Heart left ventricle (tissue), 16 donors: Measurements from ENCODE around the gene RFX3. TPM values are rescaled to one million over a fixed set of nuclear protein-coding genes. Genes with fewer than 3 reads are reported as not detected.

Source experiments
- ATAC-seq, 4 donors: fragments of 200-7000 bp; cut with Tn5 transposase; one replicate each; pipeline ENCODE4 v1.9.1; 2020 to 2022; ENCODE audit warnings: moderate library complexity in 4 of 4, mild to moderate bottlenecking in 3 of 4, moderate number of reproducible peaks in 1 of 4
- DNase-seq, 5 donors: peaks; one replicate each; pipeline ENCODE4 v3.0.0-alpha.2; 2020
- H3K27ac ChIP-seq, 12 donors: fragments of 200-600 bp; sonication (generic) in 4 of 12; one replicate each; pipeline versions ENCODE4 v1.5.0 to v1.8.0; 2016 to 2022; ENCODE audit warnings: mild to moderate bottlenecking in 2 of 12
- H3K27me3 ChIP-seq, 9 donors: fragments of 200-600 bp; sonication (generic) in 2 of 9; one replicate each; pipeline versions ENCODE4 v1.5.1 to v1.8.0; 2016 to 2022; ENCODE audit warnings: mild to moderate bottlenecking in 3 of 9
- H3K36me3 ChIP-seq, 9 donors: fragments of 200-600 bp; sonication (generic) in 2 of 9; one replicate each; pipeline versions ENCODE4 v1.5.0 to v1.8.0; 2018 to 2022; ENCODE audit warnings: mild to moderate bottlenecking in 2 of 9
- H3K4me1 ChIP-seq, 12 donors: fragments of 200-600 bp; sonication (generic) in 4 of 12; one replicate each; pipeline versions ENCODE4 v1.5.0 to v1.8.0; 2016 to 2022; ENCODE audit warnings: mild to moderate bottlenecking in 3 of 12
- H3K4me3 ChIP-seq, 12 donors: fragments of 200-600 bp; sonication (generic) in 4 of 12; one replicate each; pipeline versions ENCODE4 v1.5.0 to v1.8.0; 2017 to 2022; ENCODE audit warnings: mild to moderate bottlenecking in 9 of 12, moderate library complexity in 4 of 12
- H3K9me3 ChIP-seq, 12 donors: fragments of 200-600 bp; sonication (generic) in 4 of 12; one replicate each; pipeline versions ENCODE4 v1.5.0 to v1.8.0; 2016 to 2022; ENCODE audit warnings: mild to moderate bottlenecking in 1 of 12
- CTCF ChIP-seq, 12 donors: fragments of 200-600 bp; sonication (generic) in 4 of 12; IDR thresholded peaks; one replicate each; pipeline versions ENCODE4 v1.5.0 to v1.8.0; 2018 to 2022; ENCODE audit warnings: antibody characterized with exemption in 12 of 12, mild to moderate bottlenecking in 5 of 12
- POLR2A ChIP-seq, 2 donors: fragments of 450-650 bp; IDR thresholded peaks; one replicate each; pipeline ENCODE4 v1.6.1; 2017; ENCODE audit warnings: antibody characterized with exemption in 2 of 2, mild to moderate bottlenecking in 2 of 2, moderate library complexity in 2 of 2
- WGBS, 4 donors: extraction: QIAGEN DNeasy Blood & Tissue Kit in 2 of 4; methylation state at CpG; one replicate each; pipeline versions ENCODE4 v1.1.5 to v1.1.7; 2013 to 2018; 5-methylcytosine and 5-hydroxymethylcytosine counted together
- intact Hi-C, 10 donors: fragments of 100-400 bp; cut with DNase I; formaldehyde crosslinking; loops; one replicate each; pipeline versions ENCODE4 v1.11.1 to v1.14.2; 2022
- polyA plus RNA-seq, 2 donors: library from polyadenylated mRNA; stranded (reverse); fragments of 200-250 nt; gene quantifications; one replicate each; pipeline ENCODE4 v1.2.3, GENCODE V29; 2013
- total RNA-seq, 9 donors: library from RNA; depleted of rRNA in 2 of 9; stranded (reverse); fragments of >200 nt in 2 of 9; fragmentation: NEBNext Ultra II Directional in 3 of 9; extraction: Animal tissue kit (Norgen Biotek cat#: 25700) in 3 of 9; gene quantifications; one replicate each; pipeline versions ENCODE4 v1.1.0 to v1.2.4, GENCODE V29; 2016 to 2023
- donor health status: ischemic (EF 13 %, LVEDD 7.1; RV severe dilation, severe dysfunction).
- donor health status: healthy with polysubstance abuse.
- donor health status: DM: no; HTN: yes; CAD: no.
- donor health status: DM: no; HTN: no; CAD: no.
- donor health status: ischemic (EF 25% LVEDD 6.9; RV normal size, moderate dysfunction).
- donor health status: ischemic (EF 25% LVEDD 5.7; RV mildly dilated, moderate dysfunction).
- donor health status: healthy.
- donor health status: DM: yes; HTN: yes; CAD: no.
- donor health status: ischemic (EF 35%, LVEDD 5.7; RV mildly dilated, moderate dysfunction).
- donor health status: nonischemic (EF 11% LVEDD 7.7; RV severe dilation, severe dysfunction).
- donor health status: DM: yes; HTN: yes; CAD: no.
- donor health status: PGD.
- donor health status: ischemic (EF 29% LVEDD 5.4; RV normal size, mild dysfunction).
- donor health status: nonischemic (EF 23%, LVEDD 6.1; RV moderate dilation, normal function).

The RFX3 gene
- total and polyA plus RNA-seq, 11 donors: 0.80 to 8.3 (median 2.9) TPM

GRCh38 chr9:3371842-3372241 lies 154.0 kb downstream of the RFX3 start:
- intact Hi-C loops: no loop called here
- Histone ChIP-seq H3K27ac (no peak overlapping the region), H3K4me3 (no peak overlapping the region), H3K27me3 (no peaks in the 10 kb centered on the region), H3K9me3 (no peaks in the 10 kb centered on the region), H3K36me3 (no peaks in the 10 kb centered on the region), H3K4me1 (peaks cover 0 to 18% (median 1%) of the 10 kb centered on the region in 12 donors)
- 93 to 94% (median 93%) methylated on average over 2 of the region's 2 CpGs for WGBS, 4 donors
- DNase-seq: no peak
- TF ChIP-seq CTCF (IDR thresholded peaks at IDR 0.05) (no peak), POLR2A (IDR thresholded peaks at IDR 0.05) (no peak)
- ATAC-seq: no peak

DNA sequence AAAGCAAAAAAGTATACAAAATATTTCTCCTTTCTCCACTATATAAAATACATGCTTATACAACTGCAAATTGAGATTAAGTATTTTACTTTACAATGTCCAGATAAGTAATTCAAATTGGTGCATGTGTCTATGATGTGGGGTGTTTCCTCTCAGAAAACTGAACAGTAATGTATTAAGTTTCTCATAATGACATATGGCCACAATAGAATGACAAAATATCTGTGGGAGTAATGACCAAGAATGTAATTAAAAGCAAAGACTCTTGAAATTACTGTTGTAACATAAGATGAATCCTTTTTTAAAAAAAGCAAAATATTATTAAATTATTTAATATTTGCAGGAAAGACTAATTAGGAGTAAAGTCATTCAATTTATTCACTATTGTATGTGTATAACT lies 155.1 kb downstream of the RFX3 start:
- Histone ChIP-seq H3K9me3 (no peaks in the 10 kb centered on the region), H3K4me3 (no peak overlapping the region), H3K36me3 (no peaks in the 10 kb centered on the region), H3K4me1 (peaks cover 0 to 18% (median 1%) of the 10 kb centered on the region in 12 donors), H3K27ac (no peak overlapping the region), H3K27me3 (no peaks in the 10 kb centered on the region)
- intact Hi-C loops: no loop called here
- no peak for ATAC-seq
- DNase-seq: no peak
- TF ChIP-seq POLR2A (IDR thresholded peaks at IDR 0.05) (no peak), CTCF (IDR thresholded peaks at IDR 0.05) (no peak)

- intact Hi-C loops: no loop called here
- TF ChIP-seq CTCF (IDR thresholded peaks at IDR 0.05) (no peak), POLR2A (IDR thresholded peaks at IDR 0.05) (no peak)
- 73 to 93% (median 89%) methylated on average over 2 of the region's 2 CpGs for WGBS, 4 donors
- H3K27me3 ChIP-seq: no peaks in the 10 kb centered on the region
- H3K9me3 ChIP-seq: no peaks in the 10 kb centered on the region
- no peak overlapping the region for H3K27ac ChIP-seq
- H3K4me1 ChIP-seq: peaks cover 0 to 18% (median 1%) of the 10 kb centered on the region in 12 donors
- H3K36me3 ChIP-seq: no peaks in the 10 kb centered on the region
- H3K4me3 ChIP-seq: no peak overlapping the region
- no peak for DNase-seq
- no peak for ATAC-seq
Measured at GRCh38 chr9:3367185-3367584, 158.6 kb downstream of the RFX3 start.

DNA sequence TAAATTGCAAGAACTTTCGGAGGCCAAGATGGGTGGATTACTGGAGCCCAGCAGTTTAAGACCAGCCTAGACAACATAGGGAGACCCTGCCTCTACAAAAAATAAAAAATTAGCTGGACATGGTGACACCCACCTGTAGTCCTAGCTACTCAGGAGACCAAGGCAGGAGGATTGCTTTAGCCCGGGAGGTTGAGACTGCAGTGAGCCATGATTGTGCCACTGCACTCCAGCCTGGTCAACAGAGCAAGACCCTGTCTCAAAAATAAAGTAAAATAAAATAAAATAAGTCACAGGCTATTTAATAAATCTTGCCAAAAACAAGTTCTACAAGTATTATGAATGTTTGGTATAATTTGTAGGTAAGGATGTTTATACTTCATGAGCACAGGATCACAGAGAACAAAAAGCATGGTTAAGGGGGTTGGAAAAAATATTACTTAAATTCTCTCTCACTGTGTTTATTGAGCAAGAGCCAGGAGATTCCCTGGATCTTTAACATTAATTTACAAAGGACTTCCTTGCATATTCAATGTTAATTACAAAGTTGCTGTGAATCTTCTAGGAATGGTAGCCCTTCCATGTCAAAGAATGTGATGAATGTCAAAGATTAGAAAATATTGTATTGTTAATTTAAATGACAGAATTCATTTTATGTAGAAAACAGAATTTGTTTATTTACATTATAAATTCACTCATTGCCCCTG lies 164.0 kb downstream of the RFX3 start:
- no peaks in the 10 kb centered on the region for H3K27me3 ChIP-seq
- ATAC-seq: no peak
- no peaks in the 10 kb centered on the region for H3K9me3 ChIP-seq
- no peak for DNase-seq
- intact Hi-C loops: no loop called here
- H3K4me3 ChIP-seq: no peak overlapping the region
- H3K27ac ChIP-seq: no peak overlapping the region
- WGBS, 4 donors: 96 to 100% (median 96%) methylated on average over 2 of the region's 2 CpGs
- H3K36me3 ChIP-seq: no peaks in the 10 kb centered on the region
- TF ChIP-seq CTCF (IDR thresholded peaks at IDR 0.05): no peak
- TF ChIP-seq POLR2A (IDR thresholded peaks at IDR 0.05): no peak
- peaks cover 0 to 12% (median 0%) of the 10 kb centered on the region in 12 donors for H3K4me1 ChIP-seq
